Memory B cell (primary cell): Measurements from ENCODE around the gene DNASE2.
"Not testable (repeated sequence)": the region's sequence is repeated elsewhere in the genome, so short reads cannot be mapped to it uniquely, and the experiment has no call there.

Experiments
- ATAC-seq: fragments of 150-1000 bp; cut with Tn5 transposase; 2 replicates; pipeline ENCODE4 v1.10.0; 2021; ENCODE audit warnings: low read depth, mild to moderate bottlenecking, moderate library complexity
- DNase-seq, 2 donors: peaks; one replicate each; pipeline ENCODE4 v3.0.0; 2022; ENCODE audit warnings: low spot score in 2 of 2
- H3K27ac Mint-ChIP-seq: one replicate; pipeline ENCODE4 v1.8.0; 2022; ENCODE audit warnings: mild to moderate bottlenecking, moderate library complexity, mixed read lengths
- H3K27me3 Mint-ChIP-seq: one replicate; pipeline ENCODE4 v1.8.0; 2022; ENCODE audit warnings: mixed read lengths
- H3K36me3 Mint-ChIP-seq: one replicate; pipeline ENCODE4 v1.8.0; 2022; ENCODE audit warnings: mild to moderate bottlenecking, mixed read lengths
- H3K4me1 Mint-ChIP-seq: one replicate; pipeline ENCODE4 v1.8.0; 2022; ENCODE audit warnings: mixed read lengths
- H3K4me3 Mint-ChIP-seq: one replicate; pipeline ENCODE4 v1.8.0; 2022; ENCODE audit warnings: mild to moderate bottlenecking, moderate library complexity, mixed read lengths
- H3K9me3 Mint-ChIP-seq: one replicate; pipeline ENCODE4 v1.8.0; 2022; ENCODE audit warnings: mixed read lengths

DNASE2 gene

GRCh38 chr19:12864143-12864542 is 17.1 kb downstream of the DNASE2 start:
- H3K27me3 Mint-ChIP-seq, result peaks cover 9% of the 10 kb centered on the region
- H3K4me3 Mint-ChIP-seq, result no peak overlapping the region
- no peak overlapping the region for H3K27ac Mint-ChIP-seq
- ATAC-seq, result no peak
- H3K4me1 Mint-ChIP-seq, result peaks cover 9% of the 10 kb centered on the region
- no peaks in the 10 kb centered on the region for H3K36me3 Mint-ChIP-seq
- H3K9me3 Mint-ChIP-seq, result no peaks in the 10 kb centered on the region
- DNase-seq, result no peak

GRCh38 chr19:12859546-12859945 is 21.7 kb downstream of the DNASE2 start:
- H3K36me3 Mint-ChIP-seq, result no peaks in the 10 kb centered on the region
- no peaks in the 10 kb centered on the region for H3K4me1 Mint-ChIP-seq
- H3K27me3 Mint-ChIP-seq, result peaks cover 7% of the 10 kb centered on the region
- no peak for ATAC-seq
- H3K27ac Mint-ChIP-seq, result no peak overlapping the region
- no peak for DNase-seq
- peaks cover 4% of the 10 kb centered on the region for H3K9me3 Mint-ChIP-seq
- H3K4me3 Mint-ChIP-seq, result no peak overlapping the region

GRCh38 chr19:12858041-12858928 is 23.0 kb downstream of the DNASE2 start:
- no peak for ATAC-seq
- no peaks in the 10 kb centered on the region for H3K4me1 Mint-ChIP-seq
- no peaks in the 10 kb centered on the region for H3K36me3 Mint-ChIP-seq
- H3K9me3 Mint-ChIP-seq, result peaks cover 4% of the 10 kb centered on the region
- H3K27ac Mint-ChIP-seq, result no peak overlapping the region
- peaks cover 4% of the 10 kb centered on the region for H3K27me3 Mint-ChIP-seq
- no peak for DNase-seq
- H3K4me3 Mint-ChIP-seq, result no peak overlapping the region

- Mint-ChIP-seq H3K27ac (no peak overlapping the region), H3K4me1 (no peaks in the 10 kb centered on the region), H3K36me3 (no peaks in the 10 kb centered on the region), H3K9me3 (peaks cover 4% of the 10 kb centered on the region), H3K4me3 (no peak overlapping the region), H3K27me3 (peaks cover 2% of the 10 kb centered on the region)
- DNase-seq (no peak), ATAC-seq (no peak)
Measured at GRCh38 chr19:12856653-12857052, 24.6 kb downstream of the DNASE2 start.

- Mint-ChIP-seq H3K9me3 (no peaks in the 10 kb centered on the region), H3K4me3 (peak overlapping the region; percentile 46), H3K4me1 (peaks cover 2% of the 10 kb centered on the region), H3K36me3 (no peaks in the 10 kb centered on the region), H3K27me3 (peaks cover 14% of the 10 kb centered on the region), H3K27ac (no peak overlapping the region)
- peak; percentile 95 for ATAC-seq
- DNase-seq, result peak; percentile 89 to 98
Measured at GRCh38 chr19:12847159-12848139, 33.8 kb downstream of the DNASE2 start.

GRCh38 chr19:12846613-12847012 is 34.6 kb downstream of the DNASE2 start:
- not testable (repeated sequence) for H3K27ac Mint-ChIP-seq, H3K4me3 Mint-ChIP-seq, H3K36me3 Mint-ChIP-seq, H3K9me3 Mint-ChIP-seq, H3K4me1 Mint-ChIP-seq, DNase-seq, ATAC-seq
- H3K27me3 Mint-ChIP-seq, result peaks cover 19% of the 10 kb centered on the region

- H3K27ac Mint-ChIP-seq, result no peak overlapping the region
- H3K4me1 Mint-ChIP-seq, result peaks cover 15% of the 10 kb centered on the region
- no peak overlapping the region for H3K4me3 Mint-ChIP-seq
- H3K9me3 Mint-ChIP-seq, result no peaks in the 10 kb centered on the region
- no peak for DNase-seq
- no peak for ATAC-seq
- H3K27me3 Mint-ChIP-seq, result peaks cover 36% of the 10 kb centered on the region
- H3K36me3 Mint-ChIP-seq, result peaks cover 3% of the 10 kb centered on the region
Measured at GRCh38 chr19:12843999-12844732, 37.1 kb downstream of the DNASE2 start.

GRCh38 chr19:12843328-12843727 is 37.9 kb downstream of the DNASE2 start:
- Mint-ChIP-seq H3K27ac (no peak overlapping the region), H3K27me3 (peaks cover 41% of the 10 kb centered on the region), H3K9me3 (no peaks in the 10 kb centered on the region), H3K4me3 (no peak overlapping the region), H3K36me3 (peaks cover 3% of the 10 kb centered on the region), H3K4me1 (peaks cover 20% of the 10 kb centered on the region)
- ATAC-seq, result no peak
- no peak for DNase-seq

- peaks cover 3% of the 10 kb centered on the region for H3K36me3 Mint-ChIP-seq
- H3K27me3 Mint-ChIP-seq, result peaks cover 42% of the 10 kb centered on the region
- no peaks in the 10 kb centered on the region for H3K9me3 Mint-ChIP-seq
- H3K27ac Mint-ChIP-seq, result no peak overlapping the region
- H3K4me3 Mint-ChIP-seq, result no peak overlapping the region
- no peak for ATAC-seq
- no peak for DNase-seq
- peaks cover 18% of the 10 kb centered on the region for H3K4me1 Mint-ChIP-seq
Measured at GRCh38 chr19:12842511-12842910, 38.7 kb downstream of the DNASE2 start.

GRCh38 chr19:12841094-12841493 is 40.2 kb downstream of the DNASE2 start:
- no peak for ATAC-seq
- DNase-seq, result no peak
- peaks cover 3% of the 10 kb centered on the region for H3K36me3 Mint-ChIP-seq
- no peak overlapping the region for H3K27ac Mint-ChIP-seq
- H3K27me3 Mint-ChIP-seq, result peaks cover 47% of the 10 kb centered on the region
- H3K4me1 Mint-ChIP-seq, result peaks cover 18% of the 10 kb centered on the region
- no peak overlapping the region for H3K4me3 Mint-ChIP-seq
- H3K9me3 Mint-ChIP-seq, result no peaks in the 10 kb centered on the region

- H3K36me3 Mint-ChIP-seq, result peaks cover 3% of the 10 kb centered on the region
- no peak overlapping the region for H3K4me3 Mint-ChIP-seq
- H3K4me1 Mint-ChIP-seq, result peaks cover 18% of the 10 kb centered on the region
- no peaks in the 10 kb centered on the region for H3K9me3 Mint-ChIP-seq
- peak; percentile 10 for ATAC-seq
- peaks cover 47% of the 10 kb centered on the region for H3K27me3 Mint-ChIP-seq
- H3K27ac Mint-ChIP-seq, result no peak overlapping the region
- DNase-seq, result peak in 1 of 2 donors; percentile 39
Measured at GRCh38 chr19:12840091-12841079, 40.9 kb downstream of the DNASE2 start.

- ATAC-seq (peak; percentile 42), DNase-seq (no peak)
- Mint-ChIP-seq H3K4me1 (peaks cover 21% of the 10 kb centered on the region), H3K27me3 (peaks cover 47% of the 10 kb centered on the region), H3K9me3 (no peaks in the 10 kb centered on the region), H3K36me3 (peaks cover 3% of the 10 kb centered on the region), H3K27ac (peak overlapping the region; percentile 53), H3K4me3 (peak overlapping the region; percentile 61)
Measured at GRCh38 chr19:12838886-12839756, 42.1 kb downstream of the DNASE2 start.
